ENCODE data around the gene TTN. TPM values are rescaled to one million over a fixed set of nuclear protein-coding genes. Genes with fewer than 3 reads are reported as not detected.

Gene TTN
- total RNA-seq, 1 donor from 2014 or later: 3.8 TPM

DNA sequence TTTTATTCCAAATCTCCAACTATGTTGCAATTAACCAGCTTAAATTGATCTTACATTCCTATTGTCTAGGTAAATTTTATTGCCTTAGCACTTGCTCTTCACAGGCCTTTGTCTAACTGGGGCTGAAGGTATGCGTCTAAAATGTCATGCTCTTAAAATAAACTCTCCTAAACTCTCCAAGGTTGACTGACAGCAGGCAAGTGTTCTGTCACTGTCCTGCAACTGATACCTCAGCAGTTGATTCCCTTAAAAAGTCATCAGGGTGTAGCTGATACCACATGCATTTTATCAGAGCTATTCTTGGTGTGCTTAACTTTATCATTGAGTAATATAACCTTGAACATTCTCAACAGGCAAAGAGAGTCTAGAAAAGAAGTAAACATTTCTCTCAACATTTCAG is 680 bp downstream of the TTN start:
- no peak for TF ChIP-seq CTCF (IDR thresholded peaks at IDR 0.05; ENCODE audit: unreplicated experiment)
- no peak overlapping the region for H3K4me3 Mint-ChIP-seq (ENCODE audit: unreplicated experiment)
- no peaks in the 10 kb centered on the region for H3K4me1 Mint-ChIP-seq (ENCODE audit: unreplicated experiment)
- no peak for DNase-seq (ENCODE audit: low spot score)
- H3K36me3 Mint-ChIP-seq (ENCODE audit: low read depth, unreplicated experiment): no peaks in the 10 kb centered on the region
- H3K9me3 Mint-ChIP-seq (ENCODE audit: unreplicated experiment): no peaks in the 10 kb centered on the region
- no peak overlapping the region for H3K27ac Mint-ChIP-seq (ENCODE audit: unreplicated experiment)
- H3K27me3 Mint-ChIP-seq (ENCODE audit: unreplicated experiment): no peaks in the 10 kb centered on the region

DNA sequence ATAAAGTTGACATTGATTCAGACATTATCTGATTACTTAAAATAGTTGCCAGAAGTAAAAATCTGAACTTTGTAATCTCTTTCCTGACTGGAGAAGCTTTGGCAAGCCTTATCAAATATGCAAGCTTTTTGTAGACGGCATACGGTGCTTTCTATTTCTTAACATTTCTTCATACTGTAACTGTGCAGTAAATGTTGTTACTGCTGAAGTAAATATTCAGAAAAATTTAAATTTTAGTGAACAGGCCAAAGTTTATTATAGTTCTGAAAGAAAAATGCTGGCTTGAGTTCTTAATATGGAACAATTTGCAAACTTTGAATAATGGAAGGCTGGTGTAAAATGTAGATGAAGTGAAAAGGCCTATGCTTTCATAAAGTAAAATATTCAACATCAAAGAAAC is 1.8 kb downstream of the TTN start:
- Mint-ChIP-seq H3K4me3 (ENCODE audit: unreplicated experiment) (no peak overlapping the region), H3K36me3 (ENCODE audit: low read depth, unreplicated experiment) (no peaks in the 10 kb centered on the region), H3K27me3 (ENCODE audit: unreplicated experiment) (no peaks in the 10 kb centered on the region), H3K9me3 (ENCODE audit: unreplicated experiment) (no peaks in the 10 kb centered on the region), H3K4me1 (ENCODE audit: unreplicated experiment) (no peaks in the 10 kb centered on the region), H3K27ac (ENCODE audit: unreplicated experiment) (no peak overlapping the region)
- TF ChIP-seq CTCF (IDR thresholded peaks at IDR 0.05; ENCODE audit: unreplicated experiment): no peak
- DNase-seq (ENCODE audit: low spot score): no peak

DNA sequence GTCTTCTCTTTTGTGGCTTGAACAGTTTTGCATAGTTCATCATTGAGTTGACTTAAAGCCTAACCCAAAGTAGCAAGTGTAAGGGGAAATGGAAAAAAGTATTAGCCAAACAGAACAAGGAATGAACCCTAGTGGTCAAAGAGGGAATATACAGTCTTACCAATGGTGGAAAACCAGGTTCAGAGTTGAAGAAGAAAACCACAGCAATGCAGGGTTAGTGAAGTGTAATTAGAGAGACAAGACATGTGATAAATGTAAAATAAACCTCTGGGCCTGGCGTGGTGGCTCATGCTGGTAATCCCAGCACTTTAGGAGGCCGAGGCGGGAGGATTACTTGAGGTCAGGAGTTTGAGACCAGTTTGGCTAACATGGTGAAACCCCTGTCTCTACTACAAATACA is 2.4 kb downstream of the TTN start:
- Mint-ChIP-seq H3K27me3 (ENCODE audit: unreplicated experiment) (no peaks in the 10 kb centered on the region), H3K27ac (ENCODE audit: unreplicated experiment) (no peak overlapping the region), H3K9me3 (ENCODE audit: unreplicated experiment) (no peaks in the 10 kb centered on the region), H3K36me3 (ENCODE audit: low read depth, unreplicated experiment) (no peaks in the 10 kb centered on the region), H3K4me1 (ENCODE audit: unreplicated experiment) (no peaks in the 10 kb centered on the region), H3K4me3 (ENCODE audit: unreplicated experiment) (no peak overlapping the region)
- peak; percentile 86 for TF ChIP-seq CTCF (IDR thresholded peaks at IDR 0.05; ENCODE audit: unreplicated experiment)
- no peak for DNase-seq (ENCODE audit: low spot score)

GRCh38 chr2:178800510-178800909 is 6.7 kb downstream of the TTN start:
- H3K27ac Mint-ChIP-seq (ENCODE audit: unreplicated experiment): no peak overlapping the region
- H3K9me3 Mint-ChIP-seq (ENCODE audit: unreplicated experiment): no peaks in the 10 kb centered on the region

DNA sequence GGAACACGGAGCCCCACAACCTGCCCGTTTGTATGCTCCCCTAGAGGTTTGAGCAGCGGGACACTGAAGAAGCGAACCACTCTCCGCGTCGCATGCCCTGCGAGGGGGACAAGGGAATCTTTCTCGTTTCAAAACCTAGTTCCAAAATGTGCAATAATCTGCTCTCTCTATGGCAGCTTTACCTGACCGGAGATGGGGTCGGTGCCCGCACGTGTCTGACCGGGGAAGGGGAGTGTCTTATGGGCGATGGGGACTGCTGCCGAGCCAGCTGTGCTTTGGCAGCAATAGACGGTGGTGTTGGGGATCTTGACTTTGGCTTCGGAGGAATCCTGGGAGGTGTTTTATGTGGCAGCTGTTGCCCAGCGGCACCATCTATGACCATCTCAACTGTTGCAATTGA is 7.9 kb downstream of the TTN start:
- Mint-ChIP-seq H3K9me3 (ENCODE audit: unreplicated experiment) (no peaks in the 10 kb centered on the region), H3K27me3 (ENCODE audit: unreplicated experiment) (peaks cover 1% of the 10 kb centered on the region), H3K4me3 (ENCODE audit: unreplicated experiment) (no peak overlapping the region), H3K27ac (ENCODE audit: unreplicated experiment) (no peak overlapping the region), H3K4me1 (ENCODE audit: unreplicated experiment) (peaks cover 3% of the 10 kb centered on the region), H3K36me3 (ENCODE audit: low read depth, unreplicated experiment) (no peaks in the 10 kb centered on the region)
- no peak for TF ChIP-seq CTCF (IDR thresholded peaks at IDR 0.05; ENCODE audit: unreplicated experiment)
- no peak for DNase-seq (ENCODE audit: low spot score)

More at GRCh38 chr2:178800510-178800909, 6.7 kb downstream of the TTN start:
- H3K4me1 Mint-ChIP-seq (ENCODE audit: unreplicated experiment): peaks cover under 1% of the 10 kb centered on the region
- DNase-seq (ENCODE audit: low spot score): no peak
- TF ChIP-seq CTCF (IDR thresholded peaks at IDR 0.05; ENCODE audit: unreplicated experiment): no peak
- H3K27me3 Mint-ChIP-seq (ENCODE audit: unreplicated experiment): no peaks in the 10 kb centered on the region
- no peaks in the 10 kb centered on the region for H3K36me3 Mint-ChIP-seq (ENCODE audit: low read depth, unreplicated experiment)
- H3K4me3 Mint-ChIP-seq (ENCODE audit: unreplicated experiment): no peak overlapping the region
